IPS DF 4.7 (cell line): ENCODE measurements around the gene YIF1B.
"Not testable (repeated sequence)": the region's sequence is repeated elsewhere in the genome, so short reads cannot be mapped to it uniquely, and the experiment has no call there.

Experiments used
- DNase-seq: peaks from one replicate; pipeline ENCODE4 v3.0.0-alpha.2; 2013; ENCODE audit warnings: low spot score; ENCODE audit errors: extremely low read depth

Gene YIF1B

DNA sequence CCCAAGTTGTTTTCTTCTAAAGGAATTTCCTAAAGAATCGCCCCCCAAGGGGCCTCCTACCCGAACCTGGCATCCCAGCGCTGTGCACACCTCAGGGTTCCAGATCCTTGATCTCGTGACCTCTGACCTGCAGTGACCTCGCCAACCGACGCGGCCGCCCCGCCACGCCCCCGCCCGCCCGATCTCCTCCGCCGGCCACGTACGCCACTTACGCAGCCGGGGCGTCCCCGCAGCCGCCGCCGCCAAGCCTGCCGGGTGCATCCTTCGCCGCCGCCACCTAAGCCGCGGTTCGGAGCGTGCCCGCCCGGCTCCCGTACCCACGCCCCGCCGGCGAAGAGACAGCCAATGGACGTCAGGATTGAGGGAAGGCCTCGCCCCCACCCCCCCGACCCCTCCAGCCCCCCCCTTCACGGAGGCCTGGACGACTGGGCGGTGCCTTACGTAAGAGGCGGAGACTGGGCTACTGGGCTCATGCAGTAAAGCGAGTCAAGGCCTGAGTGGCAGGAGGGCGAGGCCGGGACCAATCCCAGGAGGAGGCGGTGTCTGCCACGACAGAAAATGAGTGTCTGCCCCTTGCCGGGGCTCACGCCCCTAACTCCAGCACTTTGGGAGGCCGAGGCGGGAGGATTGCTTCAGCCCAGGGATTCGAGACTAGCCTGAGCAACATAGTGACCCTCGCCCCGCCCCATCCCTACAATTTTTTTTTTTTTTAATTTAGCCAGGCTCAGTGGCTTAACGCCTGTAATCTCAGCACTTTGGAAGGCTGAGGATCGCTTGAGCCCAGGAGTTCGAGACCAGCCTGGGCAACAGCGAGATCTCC lies at the start of gene YIF1B:
TSS of gene YIF1B (minus strand) at position 291 of the 820 bp plus-strand sequence. CDS start at position 261, 30 bp downstream.
- no peak for DNase-seq

DNA sequence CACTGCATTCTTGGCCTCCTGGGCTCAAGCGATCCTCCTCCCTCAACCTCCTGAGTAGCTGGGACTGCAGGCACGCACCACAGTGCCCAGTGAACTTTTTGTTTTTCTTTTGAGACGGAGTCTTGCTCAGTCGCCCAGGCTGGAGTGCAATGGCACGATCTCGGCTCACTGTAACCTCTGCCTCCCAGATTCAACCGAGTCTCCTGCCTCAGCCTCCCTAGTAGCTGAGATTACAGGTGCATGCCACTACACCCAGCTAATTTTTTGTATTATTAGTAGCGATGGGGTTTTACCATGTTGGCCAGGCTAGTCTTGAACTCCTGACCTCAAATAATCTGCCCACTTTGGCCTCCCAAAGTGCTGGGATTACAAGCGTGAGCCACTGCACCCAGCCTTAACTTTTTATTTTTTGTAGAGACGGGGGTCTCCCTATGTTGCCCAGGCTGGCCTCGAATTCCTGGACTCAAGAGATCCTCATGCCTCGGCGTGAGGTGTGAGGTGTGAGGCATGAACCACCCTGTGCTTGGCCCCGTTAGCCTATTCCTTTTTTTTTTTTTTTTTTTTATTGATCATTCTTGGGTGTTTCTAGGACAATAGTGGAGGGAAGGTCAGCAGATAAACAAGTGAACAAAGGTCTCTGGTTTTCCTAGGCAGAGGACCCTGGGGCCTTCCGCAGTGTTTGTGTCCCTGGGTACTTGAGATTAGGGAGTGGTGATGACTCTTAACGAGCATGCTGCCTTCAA lies 47.4 kb upstream of the YIF1B start:
- DNase-seq = not testable (repeated sequence)

DNA sequence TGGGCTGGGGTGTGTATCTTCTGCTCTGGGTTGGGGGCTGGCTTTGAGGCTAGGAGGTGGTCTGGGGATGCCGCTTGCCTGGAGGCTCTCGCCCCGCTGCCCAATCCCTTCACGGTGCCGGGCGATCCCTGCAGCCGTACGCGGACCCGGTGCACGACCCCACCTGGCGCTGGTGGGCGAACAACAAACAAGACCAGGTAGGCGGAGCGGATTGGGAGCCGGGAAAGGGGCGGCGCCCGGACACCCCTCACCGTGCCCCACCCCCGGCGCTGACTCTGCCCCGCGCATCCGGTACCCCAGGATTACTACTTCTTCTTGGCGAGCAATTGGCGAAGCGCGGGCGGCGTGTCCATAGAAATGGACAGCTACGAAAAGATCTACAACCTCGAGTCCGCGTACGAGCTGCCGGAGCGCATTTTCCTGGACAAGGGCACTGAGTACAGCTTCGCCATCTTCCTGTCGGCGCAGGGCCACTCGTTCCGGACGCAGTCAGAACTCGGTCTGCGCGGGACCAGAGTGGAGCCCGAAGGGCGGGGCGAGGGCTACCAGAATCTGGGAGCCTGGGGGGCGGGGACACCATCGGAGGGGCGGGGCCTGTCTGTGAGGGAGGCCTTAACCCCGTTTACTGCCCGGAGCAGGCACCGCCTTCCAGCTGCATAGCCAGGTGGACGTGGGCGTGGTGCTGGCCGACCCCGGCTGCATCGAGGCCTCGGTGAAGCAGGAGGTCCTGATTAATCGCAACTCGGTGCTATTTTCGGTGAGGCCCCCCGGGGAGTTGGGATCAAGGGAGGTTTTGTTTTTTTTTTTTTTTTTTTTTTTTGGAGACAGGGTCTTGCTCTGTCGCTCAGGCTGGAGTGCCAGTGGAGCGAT lies 46.6 kb upstream of the YIF1B start:
- DNase-seq = peak; percentile 44

- no peak for DNase-seq
Measured at GRCh38 chr19:38361633-38362075, 45.9 kb upstream of the YIF1B start.

- DNase-seq = no peak
Measured at GRCh38 chr19:38360839-38361631, 45.3 kb upstream of the YIF1B start.

DNA sequence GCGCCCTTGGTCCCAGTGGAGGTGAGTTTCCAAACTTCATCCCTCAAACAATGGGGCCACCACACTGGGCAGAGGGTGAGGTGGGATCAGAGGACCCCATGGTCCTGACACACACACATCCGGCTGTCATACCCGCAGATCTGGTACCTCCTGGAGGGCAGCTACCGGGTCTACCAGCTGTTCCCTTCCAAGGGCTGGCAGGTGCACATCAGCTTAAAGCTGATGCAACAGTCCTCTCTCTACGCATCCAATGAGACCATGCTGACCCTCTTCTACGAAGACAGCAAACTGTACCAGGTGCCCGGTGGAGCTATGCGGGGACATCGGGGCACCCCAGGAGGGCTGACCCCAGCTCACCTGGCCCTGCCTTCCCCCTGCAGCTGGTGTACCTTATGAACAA lies 44.6 kb upstream of the YIF1B start:
- no peak for DNase-seq

DNA sequence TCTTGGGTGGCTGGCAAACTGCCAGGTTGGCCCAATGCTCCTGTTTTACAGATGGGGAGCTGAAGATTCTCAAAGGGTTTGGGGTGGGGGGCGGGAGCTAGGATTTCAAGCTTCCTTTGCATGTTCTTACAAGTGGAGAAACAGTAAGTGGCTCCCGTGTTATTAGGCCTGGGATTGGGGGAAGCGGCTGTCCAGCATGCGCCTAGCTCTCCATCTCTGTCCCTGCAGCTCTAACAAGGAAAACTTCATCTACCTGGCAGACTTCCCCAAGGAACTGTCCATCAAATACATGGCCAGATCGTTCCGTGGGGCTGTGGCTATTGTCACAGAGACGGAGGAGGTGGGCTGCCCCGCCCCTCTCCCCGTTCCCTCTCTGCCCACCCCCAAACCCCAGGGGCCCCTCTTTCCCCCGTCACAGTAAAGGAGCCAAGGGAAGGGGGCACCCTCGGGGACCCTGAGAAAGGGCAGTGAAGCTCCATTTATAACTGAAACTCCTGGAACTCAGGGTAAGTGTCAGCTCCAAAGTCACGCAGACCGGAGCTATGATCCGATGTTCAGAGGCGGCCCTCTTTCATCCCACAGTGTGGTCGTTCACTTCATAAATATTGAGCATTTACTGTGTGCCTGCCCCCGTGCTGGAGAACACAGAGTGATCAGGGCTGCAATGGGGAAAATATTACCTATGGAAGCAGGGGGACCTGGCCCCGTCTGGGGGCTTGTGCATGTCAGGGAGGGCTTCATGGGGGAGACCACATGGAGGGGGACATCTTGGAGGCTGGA lies 43.7 kb upstream of the YIF1B start:
- no peak for DNase-seq

DNA sequence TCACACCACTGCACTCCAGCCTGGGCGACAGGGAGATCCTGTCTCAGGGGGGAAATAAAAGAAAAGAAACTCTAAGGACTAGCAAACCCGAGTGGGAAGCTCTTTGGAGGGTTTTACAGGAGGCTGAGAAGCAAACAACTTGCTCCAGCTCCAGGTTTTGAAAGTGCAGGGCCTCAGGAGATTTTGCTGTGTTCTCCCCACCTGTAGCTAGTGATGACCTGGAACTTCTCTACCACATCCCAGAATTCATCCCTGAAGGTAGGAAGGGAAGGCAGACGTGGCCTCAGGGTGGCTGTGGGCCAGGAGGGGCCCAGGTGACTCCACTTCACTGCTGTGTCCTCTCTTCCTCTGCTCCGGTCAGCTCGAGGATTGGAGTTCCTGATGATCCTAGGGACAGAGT lies 42.3 kb upstream of the YIF1B start:
- no peak for DNase-seq

DNA sequence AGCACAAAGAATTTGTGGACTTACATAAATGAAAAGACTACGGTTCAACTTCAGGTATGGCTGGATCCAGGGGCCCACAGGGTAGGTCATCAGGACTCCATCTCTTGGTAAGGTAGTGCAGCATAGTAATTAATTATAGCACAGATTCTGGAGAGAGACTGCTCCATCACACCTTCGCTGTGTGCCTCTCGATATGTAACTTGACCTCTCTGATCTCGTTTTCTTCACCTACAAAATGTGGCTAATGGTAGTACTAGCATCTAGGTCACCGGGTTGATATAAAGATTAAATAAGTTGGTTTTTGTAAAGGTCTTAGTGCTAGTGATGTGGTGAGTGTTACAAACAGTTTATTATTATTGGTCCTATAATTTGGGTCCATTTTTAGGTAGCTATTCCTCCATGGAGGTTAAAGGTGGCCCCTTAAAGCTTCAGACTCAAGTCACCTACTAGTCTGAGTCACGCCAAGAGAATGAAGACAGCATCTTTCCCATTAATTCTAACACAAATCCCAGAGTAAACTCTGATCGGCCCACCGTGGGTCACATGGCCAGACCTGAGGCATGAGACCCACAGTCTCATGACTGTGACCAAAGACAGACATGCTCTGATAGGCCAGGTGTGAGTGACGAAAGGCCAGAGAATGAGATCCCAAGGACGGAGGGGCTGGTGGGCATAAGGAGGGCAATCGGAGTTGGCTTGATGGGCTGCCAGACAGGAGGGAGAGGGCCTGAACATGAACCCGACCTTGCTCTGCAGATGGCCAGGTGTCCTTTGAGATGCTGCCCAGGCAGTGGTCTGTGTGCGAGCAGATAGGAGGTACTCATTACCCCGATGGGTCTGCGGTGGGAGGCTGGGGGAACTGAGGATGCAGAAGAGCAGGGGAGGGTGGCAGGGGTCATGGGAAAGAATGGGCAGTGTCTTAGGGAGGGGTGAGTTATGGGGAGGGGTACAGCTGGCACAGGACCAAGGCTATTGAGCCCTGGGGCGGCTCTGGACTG lies 40.3 kb upstream of the YIF1B start:
- DNase-seq = no peak

DNA sequence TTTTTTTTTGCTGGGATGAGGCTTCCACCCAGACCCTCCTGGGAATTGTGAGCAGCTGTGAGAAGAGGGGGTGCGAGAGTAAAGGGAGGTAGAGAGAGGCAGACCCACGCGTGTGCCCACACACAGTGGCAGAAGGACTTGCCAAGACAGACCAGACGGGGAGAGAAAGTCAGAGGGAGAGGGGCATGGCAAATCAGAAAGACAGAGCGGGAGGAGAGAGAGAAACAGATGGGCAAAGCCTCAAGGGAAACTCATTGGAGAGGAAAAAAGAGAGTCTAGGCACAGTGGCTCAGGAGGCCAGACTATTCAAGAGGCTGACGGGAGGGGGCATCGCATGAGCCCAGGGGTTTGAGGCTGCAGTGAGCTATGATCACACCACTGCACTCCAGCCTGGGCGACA lies 36.9 kb upstream of the YIF1B start:
- no peak for DNase-seq

DNA sequence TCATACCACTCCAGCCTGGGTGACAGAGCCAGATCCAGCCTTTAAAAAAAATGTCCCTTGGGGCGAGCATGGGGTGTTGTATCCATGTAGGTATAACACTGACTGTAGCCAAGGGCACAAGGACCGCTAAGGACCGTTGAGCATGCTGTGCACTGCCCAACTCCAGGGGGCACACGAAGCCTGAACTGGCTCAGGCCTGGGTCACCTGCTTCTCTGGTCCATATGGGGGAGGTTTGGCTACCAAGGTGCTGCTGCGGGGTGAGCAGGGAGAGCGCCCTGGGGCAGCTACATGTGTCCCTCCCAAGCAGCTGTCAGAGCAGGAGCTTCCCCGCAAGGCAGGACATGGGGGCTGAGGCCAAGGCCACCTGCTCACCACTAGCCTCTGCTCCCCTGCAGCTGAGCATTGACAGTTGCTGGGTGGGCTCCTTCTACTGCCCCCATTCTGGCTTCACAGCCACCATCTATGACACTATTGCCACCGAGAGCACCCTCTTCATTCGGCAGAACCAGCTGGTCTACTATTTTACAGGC lies 36.2 kb upstream of the YIF1B start:
- no peak for DNase-seq

- DNase-seq = no peak
Measured at GRCh38 chr19:38350883-38351282, 35.1 kb upstream of the YIF1B start.

DNA sequence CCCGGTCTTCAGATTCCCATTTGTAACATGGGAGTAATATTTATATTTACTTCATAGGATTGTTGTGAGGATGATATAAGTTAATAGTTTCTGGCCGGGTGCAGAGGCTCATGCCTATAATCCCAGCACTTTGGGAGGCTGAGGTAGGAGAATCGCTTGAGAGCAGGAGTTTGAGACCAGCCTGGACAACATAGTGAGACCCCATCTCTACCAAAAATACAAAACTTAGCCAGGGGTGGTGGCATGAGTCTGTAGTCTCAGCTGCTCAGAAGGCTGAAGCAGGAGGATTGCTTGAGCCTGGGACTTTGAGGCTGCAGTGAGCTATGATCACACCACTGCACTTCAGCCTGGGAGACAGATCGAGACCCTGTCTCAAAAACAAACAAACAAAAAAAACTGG lies 31.1 kb upstream of the YIF1B start:
- no peak for DNase-seq

DNA sequence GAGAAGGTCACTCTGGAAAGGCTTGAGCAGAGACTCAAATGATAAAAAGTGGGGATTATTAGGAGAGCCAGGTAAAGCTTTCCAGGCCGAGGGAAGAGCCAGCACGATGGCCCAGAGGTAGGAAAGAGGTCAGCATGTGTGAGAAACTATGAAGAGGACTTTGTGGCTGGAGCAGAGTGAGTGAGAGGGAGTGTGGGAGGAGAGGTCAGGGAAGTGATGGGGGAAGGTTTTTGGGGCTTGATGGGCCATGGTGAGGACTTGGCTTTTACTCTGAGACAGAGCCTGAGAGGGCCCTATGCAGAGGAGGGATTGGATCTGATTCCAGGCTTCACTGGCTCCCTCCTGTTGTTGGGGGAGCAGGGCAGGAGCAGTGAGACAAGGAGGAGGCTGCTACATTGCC lies 25.2 kb upstream of the YIF1B start:
- DNase-seq = no peak

DNA sequence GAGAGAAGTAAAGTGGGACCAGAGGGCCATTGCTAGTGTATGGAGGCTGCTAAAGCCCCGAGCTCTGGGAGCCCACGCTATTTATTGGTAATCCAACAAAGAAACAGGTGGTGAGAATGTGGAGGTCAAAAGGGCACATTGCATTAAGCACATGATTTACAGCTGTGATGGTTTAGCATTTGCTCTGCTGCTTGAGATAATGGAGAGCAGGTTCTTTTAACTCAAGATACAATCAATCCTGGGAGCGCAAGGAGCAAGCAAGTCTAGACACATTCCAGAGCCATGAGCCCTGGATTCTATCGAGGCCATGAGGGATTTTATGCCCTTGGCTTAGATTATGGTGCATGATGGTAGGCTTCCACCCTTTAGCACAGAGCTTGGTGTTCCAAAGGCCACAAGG lies 23.3 kb upstream of the YIF1B start:
- DNase-seq = not testable (repeated sequence)

GRCh38 chr19:38337360-38337653 lies 21.6 kb upstream of the YIF1B start:
- no peak for DNase-seq

DNA sequence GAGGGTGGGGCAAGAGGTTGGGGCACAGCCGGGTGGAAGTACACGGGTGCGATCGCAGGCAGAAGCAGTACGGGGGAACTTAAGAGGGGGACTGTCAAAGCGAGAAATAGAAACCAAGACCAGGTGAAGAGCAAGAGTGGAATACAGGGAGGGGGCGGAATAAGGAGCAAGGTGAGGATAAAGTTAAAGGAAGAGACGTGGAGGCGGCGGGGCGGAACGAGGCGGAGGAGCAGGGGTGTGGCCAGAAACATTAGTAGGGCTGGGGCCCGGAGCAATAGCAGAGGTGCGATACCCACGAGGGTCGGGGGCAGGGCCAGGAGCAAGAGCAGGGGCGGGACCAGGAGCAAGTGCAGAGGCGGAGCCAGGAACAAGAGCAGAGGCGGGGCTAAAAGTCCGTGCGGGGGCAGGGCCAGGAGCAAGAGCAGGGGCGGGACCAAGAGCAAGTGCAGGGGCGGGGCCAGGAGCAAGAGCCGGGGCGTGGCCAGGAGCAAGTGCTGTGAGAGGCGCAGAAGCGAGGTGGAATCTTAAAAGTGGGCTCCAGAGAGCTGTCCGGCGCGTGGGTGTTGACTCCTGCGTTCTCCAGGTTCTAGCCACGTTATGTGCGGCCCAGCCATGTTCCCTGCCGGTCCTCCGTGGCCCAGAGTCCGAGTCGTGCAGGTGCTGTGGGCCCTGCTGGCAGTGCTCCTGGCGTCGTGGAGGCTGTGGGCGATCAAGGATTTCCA lies 21.1 kb upstream of the YIF1B start:
- no peak for DNase-seq

GRCh38 chr19:38335949-38336637 lies 20.3 kb upstream of the YIF1B start:
- no peak for DNase-seq
